HL-60/S4 (cell line): ENCODE measurements around the gene NPAS2.

ENCODE experiments used
- in situ Hi-C: fragments of 300-500 bp; cut with MboI; formaldehyde crosslinking; loops from 2 replicates; pipeline ENCODE4 v1.14.3; 2022; ENCODE audit warnings: low sequenced_read_pairs

NPAS2 gene

GRCh38 chr2:100983201-100983600 lies 163.3 kb downstream of the NPAS2 start:
- in situ Hi-C loops: loop anchor here (25.0 kb wide), 1 partner anchor 246 kb away; no protein-coding TSS in a partner anchor

- in situ Hi-C loops: loop anchor here (25.0 kb wide), 1 partner anchor 246 kb away; no protein-coding TSS in a partner anchor
These were observed 163.9 kb downstream of the NPAS2 start for GRCh38 chr2:100983684-100984310.

GRCh38 chr2:100984892-100985307 lies 165.0 kb downstream of the NPAS2 start:
- in situ Hi-C loops: loop anchor here (25.0 kb wide), 1 partner anchor 248 kb away; no protein-coding TSS in a partner anchor

GRCh38 chr2:100986157-100986556 lies 166.2 kb downstream of the NPAS2 start:
- in situ Hi-C loops: loop anchor here (25.0 kb wide), 1 partner anchor 249 kb away; no protein-coding TSS in a partner anchor

- in situ Hi-C loops: loop anchor here (25.0 kb wide), 1 partner anchor 250 kb away; no protein-coding TSS in a partner anchor
These were observed 167.6 kb downstream of the NPAS2 start for GRCh38 chr2:100987536-100987935.

GRCh38 chr2:100987974-100988373 lies 168.0 kb downstream of the NPAS2 start:
- in situ Hi-C loops: loop anchor here (25.0 kb wide), 1 partner anchor 251 kb away; no protein-coding TSS in a partner anchor

GRCh38 chr2:100988630-100989417 lies 168.9 kb downstream of the NPAS2 start:
- in situ Hi-C loops: loop anchor here (25.0 kb wide), 1 partner anchor 252 kb away; no protein-coding TSS in a partner anchor

GRCh38 chr2:100989666-100990065 lies 169.7 kb downstream of the NPAS2 start:
- in situ Hi-C loops: loop anchor here (5.0 to 25.0 kb wide), 2 partner anchors 252 to 377 kb away; no protein-coding TSS in a partner anchor

- in situ Hi-C loops: loop anchor here (5.0 to 25.0 kb wide), 2 partner anchors 253 to 378 kb away; no protein-coding TSS in a partner anchor
These were observed 170.2 kb downstream of the NPAS2 start for GRCh38 chr2:100990166-100990565.

- in situ Hi-C loops: loop anchor here (5.0 to 25.0 kb wide), 2 partner anchors 254 to 379 kb away; no protein-coding TSS in a partner anchor
These were observed 170.9 kb downstream of the NPAS2 start for GRCh38 chr2:100990650-100991403.

GRCh38 chr2:100991404-100991773 lies 171.4 kb downstream of the NPAS2 start:
- in situ Hi-C loops: loop anchor here (5.0 to 25.0 kb wide), 2 partner anchors 254 to 379 kb away; no protein-coding TSS in a partner anchor

GRCh38 chr2:100992262-100992661 lies 172.3 kb downstream of the NPAS2 start:
- in situ Hi-C loops: loop anchor here (5.0 to 25.0 kb wide), 2 partner anchors 255 to 380 kb away; no protein-coding TSS in a partner anchor

- in situ Hi-C loops: loop anchor here (5.0 to 25.0 kb wide), 2 partner anchors 256 to 381 kb away; no protein-coding TSS in a partner anchor
These were observed 173.4 kb downstream of the NPAS2 start for GRCh38 chr2:100993294-100993693.

GRCh38 chr2:100995309-100996075 lies 175.6 kb downstream of the NPAS2 start:
- in situ Hi-C loops: loop anchor here (25.0 kb wide), 1 partner anchor 258 kb away; no protein-coding TSS in a partner anchor

GRCh38 chr2:100997509-100998234 lies 177.7 kb downstream of the NPAS2 start:
- in situ Hi-C loops: loop anchor here (25.0 kb wide), 1 partner anchor 260 kb away; no protein-coding TSS in a partner anchor

GRCh38 chr2:100998235-100998573 lies 178.3 kb downstream of the NPAS2 start:
- in situ Hi-C loops: loop anchor here (25.0 kb wide), 1 partner anchor 261 kb away; no protein-coding TSS in a partner anchor

GRCh38 chr2:100999995-101000394 lies 180.1 kb downstream of the NPAS2 start:
- in situ Hi-C loops: loop anchor here (25.0 kb wide), 2 partner anchors 263 to 387 kb away; partner anchors contain the start of gene CREG2

- in situ Hi-C loops: loop anchor here (25.0 kb wide), 1 partner anchor 385 kb away; the partner anchor contains the start of gene CREG2
These were observed 182.0 kb downstream of the NPAS2 start, which contains the start of gene RPL31 for GRCh38 chr2:101001691-101002561. RPL31 (plus strand) TSS chr2:101002289; CDS start chr2:101002702, 413 bp downstream.
